ENCODE data around the gene NELFA.

DNA sequence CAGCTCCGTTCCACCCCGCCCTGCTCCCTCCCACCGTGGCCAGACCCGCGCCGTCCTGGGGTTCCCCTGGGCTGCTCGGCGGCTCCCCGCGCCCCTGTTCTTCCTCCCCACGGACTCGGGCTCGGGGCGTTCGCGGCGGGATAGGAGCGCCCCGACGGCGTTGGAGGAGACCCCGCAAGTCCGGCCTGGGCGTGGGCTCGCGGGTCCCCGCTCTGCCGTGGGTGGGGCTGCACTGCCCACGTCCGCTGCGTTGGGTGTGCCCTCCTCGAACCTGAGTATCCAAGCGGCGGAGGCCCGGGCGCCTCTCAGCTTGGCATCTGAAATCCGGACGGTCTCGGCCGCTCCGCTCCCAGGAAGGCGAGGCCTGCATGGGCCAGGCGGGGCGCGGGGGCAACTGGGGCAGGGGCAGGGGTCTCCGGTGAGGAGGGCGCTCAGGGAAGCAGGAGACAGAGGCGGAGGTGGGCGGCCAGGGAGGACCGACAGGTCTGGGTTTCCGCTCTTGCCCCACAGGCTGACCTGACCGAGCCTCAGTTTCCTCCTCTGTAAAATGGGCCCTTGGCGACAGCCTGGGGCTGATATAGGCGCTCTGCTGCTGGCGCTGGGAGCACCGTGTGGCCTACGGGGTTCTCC, 38.4 kb upstream of the NELFA start:
- TF ChIP-seq, protein P1, sequence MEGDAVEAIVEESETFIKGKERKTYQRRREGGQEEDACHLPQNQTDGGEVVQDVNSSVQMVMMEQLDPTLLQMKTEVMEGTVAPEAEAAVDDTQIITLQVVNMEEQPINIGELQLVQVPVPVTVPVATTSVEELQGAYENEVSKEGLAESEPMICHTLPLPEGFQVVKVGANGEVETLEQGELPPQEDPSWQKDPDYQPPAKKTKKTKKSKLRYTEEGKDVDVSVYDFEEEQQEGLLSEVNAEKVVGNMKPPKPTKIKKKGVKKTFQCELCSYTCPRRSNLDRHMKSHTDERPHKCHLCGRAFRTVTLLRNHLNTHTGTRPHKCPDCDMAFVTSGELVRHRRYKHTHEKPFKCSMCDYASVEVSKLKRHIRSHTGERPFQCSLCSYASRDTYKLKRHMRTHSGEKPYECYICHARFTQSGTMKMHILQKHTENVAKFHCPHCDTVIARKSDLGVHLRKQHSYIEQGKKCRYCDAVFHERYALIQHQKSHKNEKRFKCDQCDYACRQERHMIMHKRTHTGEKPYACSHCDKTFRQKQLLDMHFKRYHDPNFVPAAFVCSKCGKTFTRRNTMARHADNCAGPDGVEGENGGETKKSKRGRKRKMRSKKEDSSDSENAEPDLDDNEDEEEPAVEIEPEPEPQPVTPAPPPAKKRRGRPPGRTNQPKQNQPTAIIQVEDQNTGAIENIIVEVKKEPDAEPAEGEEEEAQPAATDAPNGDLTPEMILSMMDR (IDR thresholded peaks at IDR 0.05): no peak
- no peak for TF ChIP-seq POLR2AphosphoS5 (IDR thresholded peaks at IDR 0.05)

All from transverse colon (tissue), 4 donors.